Measurements from ENCODE around the gene NEUROD4.

The NEUROD4 gene

DNA sequence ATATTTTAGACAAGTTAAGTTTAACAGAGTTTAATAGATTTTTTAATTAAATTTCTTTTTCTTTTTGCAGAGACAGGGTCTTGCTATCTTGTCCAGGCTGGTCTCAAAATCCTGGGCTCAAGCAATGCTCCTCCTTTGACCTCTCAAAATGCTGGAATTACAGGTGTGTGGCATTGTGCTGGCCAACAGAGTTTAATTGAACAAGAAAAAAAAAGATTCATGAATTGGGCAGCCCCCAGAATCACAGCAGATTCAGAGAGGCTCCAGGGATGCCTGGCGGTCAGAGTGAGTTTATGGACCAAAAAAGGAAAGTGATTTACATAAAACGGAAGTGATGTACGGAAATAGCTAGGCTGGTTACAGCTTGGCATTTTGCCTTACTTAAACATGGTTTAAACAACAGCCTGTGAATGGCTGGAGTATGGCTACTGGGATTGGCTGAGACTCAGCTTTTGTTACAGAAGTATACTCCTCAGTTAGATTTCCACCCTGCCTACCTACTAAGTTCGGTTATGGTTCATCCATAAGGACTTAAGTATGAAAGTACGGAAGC is 20.7 kb upstream of the NEUROD4 start:
- ATAC-seq, result no peak

DNA sequence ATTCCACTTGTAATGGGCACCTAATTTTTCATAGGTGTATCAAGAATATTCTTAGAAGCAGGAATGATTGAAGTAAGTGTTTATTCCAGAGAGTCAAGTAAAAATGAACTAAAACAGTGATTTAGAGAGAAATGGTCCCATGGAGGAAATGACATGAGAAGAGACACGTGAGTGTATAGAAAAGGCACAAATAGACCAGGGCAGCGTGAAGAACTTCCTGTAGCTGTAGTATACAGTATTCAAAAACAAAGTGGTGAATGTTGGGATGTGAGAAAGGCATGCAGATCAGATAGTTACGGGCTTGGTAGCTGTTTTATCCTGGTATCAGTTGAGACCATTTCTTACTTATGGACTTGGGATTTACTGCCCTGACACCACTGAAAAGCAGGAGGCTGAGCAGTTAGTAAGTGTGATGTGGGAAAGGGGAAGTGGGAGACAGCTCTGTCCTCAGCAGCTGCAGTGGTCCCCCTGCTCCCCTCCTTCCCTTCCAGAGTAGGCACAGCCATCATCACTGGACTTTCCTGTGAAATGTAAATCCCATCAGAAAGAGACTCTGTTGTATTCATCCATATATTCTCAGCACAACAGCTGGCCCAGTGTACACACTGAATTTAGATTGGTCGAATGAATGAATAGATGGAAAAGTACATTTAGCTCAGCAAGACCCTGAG is 18.4 kb upstream of the NEUROD4 start:
- no peak for ATAC-seq

GRCh38 chr12:55002355-55002754 is 17.4 kb upstream of the NEUROD4 start:
- no peak for ATAC-seq

GRCh38 chr12:55008944-55009585 is 10.7 kb upstream of the NEUROD4 start:
- ATAC-seq, result no peak

- ATAC-seq, result no peak
Measured at GRCh38 chr12:55017416-55017925, 2.3 kb upstream of the NEUROD4 start.

DNA sequence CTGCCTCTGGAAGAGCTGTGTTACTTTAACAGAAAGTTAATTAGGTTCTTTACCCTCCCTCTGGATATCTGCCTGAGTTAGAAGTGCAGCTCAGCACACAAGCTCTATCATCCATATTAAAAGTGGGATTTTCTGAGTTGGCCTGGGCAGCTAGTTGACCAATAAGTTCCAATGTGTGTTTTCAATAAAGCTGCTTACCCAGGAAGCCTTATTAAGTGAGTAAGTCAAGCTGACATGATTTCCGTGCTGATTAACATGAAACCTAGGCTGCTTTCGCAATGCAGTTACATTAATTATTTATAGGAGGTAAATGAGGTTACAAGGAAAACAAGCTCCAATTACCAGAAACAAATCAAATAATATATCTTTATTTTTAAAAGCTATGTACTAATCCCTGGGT is 4.8 kb downstream of the NEUROD4 start:
- ATAC-seq, result no peak

GRCh38 chr12:55025508-55025907 is 5.7 kb downstream of the NEUROD4 start:
- ATAC-seq, result no peak

GRCh38 chr12:55034218-55034617 is 14.4 kb downstream of the NEUROD4 start:
- no peak for ATAC-seq

- no peak for ATAC-seq
Measured at GRCh38 chr12:55036326-55037115, 16.7 kb downstream of the NEUROD4 start.

DNA sequence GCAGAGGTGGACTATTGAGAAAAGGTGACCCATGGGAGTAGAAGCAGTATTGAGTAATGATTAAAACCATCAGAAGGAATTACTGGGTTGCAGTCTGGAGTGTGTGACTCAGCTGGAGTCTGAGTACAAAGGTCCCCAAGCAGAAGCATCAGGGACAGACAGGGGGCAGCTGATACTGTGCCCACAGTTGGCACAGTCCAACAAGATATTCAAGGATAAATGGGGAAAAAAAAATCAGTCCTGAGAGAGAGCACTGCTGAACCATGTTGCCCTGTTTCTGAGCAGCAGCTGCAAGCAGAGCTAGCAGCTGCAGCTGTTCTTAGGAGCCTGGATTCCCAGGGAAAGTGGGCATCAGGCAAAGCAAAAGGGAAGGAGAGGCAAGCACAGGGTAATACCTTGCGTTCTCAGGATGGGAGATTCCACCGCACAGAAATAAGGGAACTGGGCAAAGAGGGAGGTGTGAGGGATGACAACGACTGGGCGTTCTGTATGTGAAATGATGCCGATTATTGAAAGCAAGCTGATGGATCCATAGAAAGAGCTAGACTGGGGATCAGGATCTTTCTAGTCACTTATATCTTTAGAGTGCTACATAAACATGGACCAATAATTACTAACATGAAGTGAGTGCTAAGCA is 17.7 kb downstream of the NEUROD4 start:
- no peak for ATAC-seq

GRCh38 chr12:55039395-55040354 is 19.9 kb downstream of the NEUROD4 start:
- ATAC-seq, result no peak

GRCh38 chr12:55041345-55042055 is 21.7 kb downstream of the NEUROD4 start:
- no peak for ATAC-seq

GRCh38 chr12:55043542-55043941 is 23.8 kb downstream of the NEUROD4 start:
- ATAC-seq, result no peak

DNA sequence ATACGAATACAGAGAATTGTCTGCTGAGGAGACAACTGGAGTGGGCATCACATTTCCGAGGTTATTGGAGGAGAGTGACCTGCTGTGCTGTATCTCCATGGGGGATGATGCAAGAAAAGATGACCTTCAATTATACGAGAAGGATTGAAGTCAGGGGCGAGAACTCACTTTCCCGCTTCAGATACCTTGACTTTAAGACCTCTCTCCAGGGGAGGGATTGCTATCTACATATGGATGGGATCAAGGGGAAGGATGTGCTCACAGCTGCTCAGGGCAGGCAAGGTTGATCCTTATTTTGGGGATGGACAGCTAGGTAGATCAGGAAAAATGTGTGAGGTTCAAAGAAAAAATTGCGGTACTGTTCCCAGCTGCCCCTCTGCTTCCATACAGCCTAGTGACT is 24.4 kb downstream of the NEUROD4 start:
- no peak for ATAC-seq

DNA sequence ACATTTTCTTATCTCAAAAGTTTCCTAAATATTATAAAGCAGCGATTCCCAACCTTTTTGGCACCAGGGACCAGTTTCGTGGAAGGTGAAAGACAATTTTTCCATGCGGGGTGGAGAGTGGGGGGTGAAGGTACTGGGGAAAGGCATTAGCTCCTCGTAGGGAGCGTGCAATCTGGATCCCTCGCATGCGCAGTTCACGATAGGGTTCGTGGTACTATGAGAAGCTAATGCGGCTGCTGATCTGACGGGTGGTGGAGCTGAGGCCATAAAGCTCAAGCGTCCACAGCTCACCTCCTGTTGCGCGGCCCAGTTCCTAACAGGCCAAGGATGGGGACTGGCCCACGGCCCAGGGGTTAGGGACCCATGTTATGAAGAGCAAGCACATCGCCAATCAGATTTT is 29.9 kb downstream of the NEUROD4 start:
- no peak for ATAC-seq

GRCh38 chr12:55051197-55051947 is 31.6 kb downstream of the NEUROD4 start:
- peak in 1 of 2 donors; percentile 27 for ATAC-seq

- ATAC-seq, result no peak
Measured at GRCh38 chr12:55057481-55057880, 37.7 kb downstream of the NEUROD4 start.

GRCh38 chr12:55058082-55058481 is 38.3 kb downstream of the NEUROD4 start:
- no peak for ATAC-seq

- no peak for ATAC-seq
Measured at GRCh38 chr12:55058776-55059175, 39.0 kb downstream of the NEUROD4 start.

- peak; percentile 91 to 92 for ATAC-seq
Measured at GRCh38 chr12:55060470-55060869, 40.7 kb downstream of the NEUROD4 start.
